NCI-H146 (cell line): ENCODE data around the gene DOCK8.
"Not testable (repeated sequence)": the region's sequence is repeated elsewhere in the genome, so short reads cannot be mapped to it uniquely, and the experiment has no call there.

Source experiments
- DNase-seq: peaks from one replicate; lab custom pipeline; 2025; lab: John Stamatoyannopoulos, UW

Gene DOCK8

DNA sequence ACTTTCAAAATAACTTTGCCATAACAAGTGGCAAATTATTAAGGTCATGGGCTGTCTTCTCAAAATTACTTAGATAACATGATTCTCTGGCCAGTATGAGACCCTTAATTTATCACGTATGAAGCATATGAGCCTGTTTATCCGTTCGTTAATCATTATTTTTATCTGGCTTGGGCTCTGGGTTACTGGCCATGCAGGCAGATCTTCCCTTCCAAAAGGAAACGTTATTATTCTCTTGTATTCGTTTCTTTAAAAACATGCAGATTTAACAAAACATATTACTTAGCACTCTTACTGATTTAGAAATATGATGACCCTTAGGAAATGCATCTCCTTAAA lies 148.6 kb downstream of the DOCK8 start:
- no peak for DNase-seq

- no peak for DNase-seq
Measured at GRCh38 chr9:365436-365835, 150.8 kb downstream of the DOCK8 start.

GRCh38 chr9:366620-367019 lies 152.0 kb downstream of the DOCK8 start:
- no peak for DNase-seq

DNA sequence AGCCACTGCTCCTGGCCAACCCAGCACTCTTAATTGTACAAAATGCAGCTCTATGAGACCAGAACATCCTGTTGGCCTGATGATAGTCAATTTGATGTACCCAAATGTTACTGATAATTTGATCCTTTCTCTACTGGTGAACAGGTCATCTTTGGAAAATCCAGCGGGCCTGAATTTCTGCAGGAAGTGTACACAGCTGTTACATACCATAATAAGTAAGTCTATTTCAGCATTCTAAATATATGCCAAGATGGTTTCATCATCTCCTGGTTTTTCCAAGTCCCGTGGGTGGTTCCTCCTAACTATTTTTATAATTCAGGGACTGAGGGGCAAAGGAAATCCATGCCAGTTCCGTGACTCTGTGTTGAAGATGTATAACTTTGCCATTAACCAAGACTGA lies 155.4 kb downstream of the DOCK8 start:
- no peak for DNase-seq

DNA sequence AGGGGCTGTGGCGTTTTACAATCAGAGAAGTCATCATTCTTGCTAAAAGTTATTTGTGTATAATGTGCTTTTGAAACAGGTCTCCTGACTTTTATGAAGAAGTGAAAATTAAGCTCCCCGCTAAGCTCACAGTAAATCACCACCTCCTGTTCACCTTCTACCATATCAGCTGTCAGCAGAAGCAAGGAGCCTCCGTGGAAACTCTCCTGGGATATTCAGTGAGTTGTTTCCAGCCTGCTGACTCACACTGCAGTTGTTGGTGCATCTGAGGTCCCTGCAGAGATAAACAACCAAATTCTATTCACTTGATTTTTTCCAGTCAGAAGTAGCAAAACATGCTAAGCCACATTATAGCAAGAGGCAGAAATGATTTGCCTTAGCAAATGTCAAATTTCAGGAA lies 156.7 kb downstream of the DOCK8 start:
- no peak for DNase-seq

DNA sequence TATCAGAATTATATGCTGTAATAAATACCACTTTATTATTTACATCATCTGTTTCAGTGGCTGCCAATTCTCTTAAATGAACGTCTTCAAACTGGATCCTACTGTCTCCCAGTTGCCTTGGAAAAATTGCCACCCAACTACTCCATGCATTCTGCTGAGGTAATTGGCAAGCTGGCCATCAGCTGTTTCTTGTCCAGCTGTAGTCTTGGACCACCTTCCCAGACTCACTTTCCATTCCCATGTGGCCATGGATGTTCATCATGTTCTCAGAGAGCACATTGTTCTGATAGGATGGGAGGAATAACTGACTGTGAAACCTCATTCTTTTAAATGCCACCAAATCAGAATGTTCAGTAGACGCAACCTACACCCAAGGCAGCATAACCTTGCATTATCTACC lies 157.5 kb downstream of the DOCK8 start:
- DNase-seq: no peak

DNA sequence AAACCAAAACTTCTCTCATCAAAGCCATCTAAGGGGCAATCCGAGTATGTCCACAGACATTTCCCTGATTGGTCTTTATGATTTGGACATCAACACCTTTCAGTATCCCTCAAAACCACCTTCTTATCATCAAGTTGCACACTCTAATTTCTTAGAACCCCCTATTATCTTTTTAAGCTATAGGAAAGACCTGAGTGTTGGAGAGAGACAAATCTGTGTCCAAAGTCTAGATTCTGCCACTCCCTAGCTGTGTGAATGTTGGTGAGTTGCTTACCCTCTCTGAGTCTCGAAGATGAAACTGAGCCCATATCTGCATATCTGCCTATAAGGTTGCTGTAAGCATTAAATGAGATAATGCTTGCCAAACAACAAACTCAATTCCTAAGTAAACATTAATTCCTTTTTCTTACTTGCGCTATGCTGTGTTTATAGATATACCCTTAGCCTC lies 159.1 kb downstream of the DOCK8 start:
- no peak for DNase-seq

GRCh38 chr9:374736-375135 lies 160.1 kb downstream of the DOCK8 start:
- DNase-seq: no peak

DNA sequence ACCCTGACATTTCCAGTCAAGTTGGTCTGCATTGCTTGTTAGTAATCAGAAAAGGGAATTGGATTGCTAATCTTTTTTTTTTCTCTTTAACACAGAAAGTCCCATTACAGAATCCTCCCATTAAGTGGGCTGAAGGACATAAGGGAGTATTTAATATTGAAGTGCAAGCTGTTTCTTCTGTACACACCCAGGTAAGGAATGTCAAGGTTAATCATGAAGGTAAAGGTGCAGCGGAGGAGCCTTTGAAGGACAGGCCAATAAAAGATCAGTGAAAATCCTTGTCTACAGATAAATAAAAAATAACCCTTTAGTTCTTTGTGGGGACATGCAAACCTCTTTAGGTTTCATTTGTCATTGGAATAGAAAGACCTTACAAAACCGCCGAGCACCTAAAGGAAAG lies 161.4 kb downstream of the DOCK8 start:
- DNase-seq: no peak

GRCh38 chr9:378263-378662 lies 163.6 kb downstream of the DOCK8 start:
- no peak for DNase-seq

- DNase-seq: no peak
Measured at GRCh38 chr9:382383-382782, 167.7 kb downstream of the DOCK8 start.

DNA sequence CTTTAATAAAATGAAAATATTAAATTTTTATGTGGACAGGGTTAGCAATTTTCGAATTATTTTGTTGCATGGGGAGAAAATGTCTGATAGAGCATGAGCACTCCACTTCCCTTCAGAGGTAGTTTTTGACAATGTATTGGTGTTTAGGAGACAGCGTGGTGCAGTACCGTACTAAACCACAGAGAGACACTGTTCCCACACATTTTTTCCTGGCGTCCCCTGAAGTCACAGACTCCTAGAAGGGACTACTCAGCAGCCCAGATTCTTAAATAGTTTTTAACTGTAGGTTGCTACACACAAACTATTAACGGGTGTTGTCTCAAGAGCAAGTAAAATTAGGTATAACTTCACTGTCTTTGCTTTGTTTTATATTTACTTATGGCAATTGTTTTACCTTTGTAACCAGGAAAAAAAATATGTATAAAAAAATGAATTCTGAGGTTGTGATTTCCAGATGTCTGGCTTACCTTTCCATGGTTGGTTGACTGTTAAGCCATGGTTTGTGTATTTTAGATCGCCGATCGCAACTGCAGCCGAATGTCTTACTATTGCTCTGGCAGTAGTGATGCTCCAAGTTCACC lies 171.2 kb downstream of the DOCK8 start:
- DNase-seq: no peak

- no peak for DNase-seq
Measured at GRCh38 chr9:389159-389558, 174.5 kb downstream of the DOCK8 start.

DNA sequence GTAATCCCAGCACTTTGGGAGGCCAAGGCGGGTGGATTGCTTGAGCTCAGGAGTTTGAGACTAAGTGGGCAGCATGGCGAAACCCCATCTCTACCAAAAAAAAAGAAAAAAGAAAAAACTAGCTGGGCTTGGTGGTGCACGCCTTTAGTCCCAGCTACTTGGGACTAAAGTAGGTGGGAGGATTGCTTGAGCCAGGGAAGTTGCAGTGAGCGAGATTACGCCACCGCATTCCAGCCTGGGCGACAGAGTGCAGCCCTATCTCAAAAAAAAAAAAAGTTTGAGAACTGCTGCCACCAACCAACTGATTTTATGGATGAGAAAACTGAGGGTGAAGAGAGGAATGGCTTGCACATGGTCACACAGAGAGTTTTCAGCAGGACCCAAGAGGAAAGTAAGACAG lies 175.1 kb downstream of the DOCK8 start:
- DNase-seq: no peak

GRCh38 chr9:392077-392804 lies 177.6 kb downstream of the DOCK8 start:
- DNase-seq: no peak

DNA sequence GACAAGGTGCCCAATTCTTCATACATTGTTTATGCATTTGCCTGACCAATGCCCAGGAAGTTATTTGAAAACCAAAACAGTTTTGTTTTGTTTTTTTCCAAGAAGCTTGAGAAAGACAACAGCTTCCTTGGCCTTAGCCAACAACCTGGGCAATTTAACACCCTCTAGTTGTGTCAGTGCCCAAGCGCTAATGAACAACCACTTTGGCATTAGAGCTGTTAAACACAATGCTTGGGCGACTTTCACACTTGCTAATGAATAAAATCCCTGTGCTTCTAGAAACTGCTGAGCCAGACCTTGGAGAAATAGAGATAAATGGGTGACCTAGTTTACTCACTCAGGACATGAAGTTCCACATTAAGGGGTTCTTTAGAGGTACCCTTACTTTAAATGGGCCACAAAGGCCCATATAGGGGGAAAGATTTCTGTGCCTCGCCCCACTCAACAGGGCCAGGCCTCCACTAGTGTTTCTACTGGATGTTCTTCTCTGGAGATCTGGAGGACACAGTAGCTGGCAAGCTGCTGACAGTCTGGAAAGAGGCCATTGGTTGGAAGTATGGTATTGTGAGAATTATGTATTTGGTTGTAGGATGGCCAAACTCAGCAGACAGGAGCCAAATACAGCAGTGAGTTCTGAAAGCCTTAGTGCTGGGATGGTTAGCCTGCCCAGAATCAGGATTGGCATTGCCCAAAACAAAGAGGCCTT lies 179.8 kb downstream of the DOCK8 start:
- no peak for DNase-seq

- no peak for DNase-seq
Measured at GRCh38 chr9:396396-396795, 181.7 kb downstream of the DOCK8 start.

DNA sequence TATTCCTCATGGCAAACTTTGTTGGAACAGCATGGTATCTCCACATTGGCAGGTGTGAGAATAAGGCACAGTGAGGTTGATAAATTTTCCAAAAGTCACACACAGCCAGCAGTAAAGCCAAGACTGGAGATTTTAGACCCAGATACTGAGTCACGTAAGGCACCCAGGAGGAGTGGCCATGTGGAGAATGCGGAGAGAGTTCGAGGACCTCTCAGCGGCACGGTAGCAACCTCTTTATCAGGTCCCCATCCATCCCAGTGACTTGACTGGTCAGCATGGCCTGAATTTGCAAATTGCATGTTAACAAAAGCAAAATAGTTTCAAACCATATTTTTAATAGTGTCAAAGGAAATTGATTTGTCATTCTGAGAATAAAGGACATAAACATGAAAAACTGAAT lies 183.4 kb downstream of the DOCK8 start:
- DNase-seq: no peak

DNA sequence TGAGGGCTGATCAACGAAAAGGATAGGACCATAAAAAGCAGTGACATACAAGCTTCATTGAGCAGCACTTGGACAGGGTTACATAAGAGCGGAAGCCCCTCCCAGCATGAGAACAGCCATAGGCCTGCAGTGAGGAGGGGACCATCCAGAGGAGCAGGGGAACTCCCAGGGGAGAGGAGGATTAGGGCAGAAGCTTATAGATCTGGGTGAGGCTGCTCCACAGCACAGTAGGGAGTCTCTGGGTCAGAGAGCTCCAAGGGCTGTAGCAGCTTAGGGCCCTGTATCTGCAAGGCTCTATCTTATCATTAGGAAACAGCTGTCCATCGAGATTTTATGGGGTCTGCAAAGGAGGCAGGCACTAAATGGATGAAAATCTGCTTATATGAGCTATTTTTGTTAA lies 186.6 kb downstream of the DOCK8 start:
- no peak for DNase-seq

DNA sequence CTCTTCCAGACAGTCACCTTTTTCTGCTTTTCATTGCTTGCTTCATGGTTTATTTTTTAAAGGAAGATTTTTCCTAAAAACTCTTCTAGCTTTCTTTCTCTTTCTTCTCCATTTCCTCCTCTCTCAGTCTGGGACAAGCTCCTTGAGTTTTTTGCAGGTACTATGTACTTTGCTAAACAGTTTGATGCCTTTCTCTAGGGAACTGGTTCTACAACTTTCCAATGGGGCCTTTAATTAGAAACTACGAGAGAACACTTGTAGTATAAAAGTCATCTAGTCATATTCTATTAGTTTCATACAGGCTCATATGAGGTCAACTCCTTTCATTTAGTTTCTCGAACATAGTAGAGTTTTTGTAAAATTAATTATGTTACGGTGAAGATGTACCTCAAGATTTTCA lies 189.6 kb downstream of the DOCK8 start:
- DNase-seq: no peak

- DNase-seq: no peak
Measured at GRCh38 chr9:405341-405740, 190.7 kb downstream of the DOCK8 start.

GRCh38 chr9:406886-407654 lies 192.4 kb downstream of the DOCK8 start:
- DNase-seq: no peak

DNA sequence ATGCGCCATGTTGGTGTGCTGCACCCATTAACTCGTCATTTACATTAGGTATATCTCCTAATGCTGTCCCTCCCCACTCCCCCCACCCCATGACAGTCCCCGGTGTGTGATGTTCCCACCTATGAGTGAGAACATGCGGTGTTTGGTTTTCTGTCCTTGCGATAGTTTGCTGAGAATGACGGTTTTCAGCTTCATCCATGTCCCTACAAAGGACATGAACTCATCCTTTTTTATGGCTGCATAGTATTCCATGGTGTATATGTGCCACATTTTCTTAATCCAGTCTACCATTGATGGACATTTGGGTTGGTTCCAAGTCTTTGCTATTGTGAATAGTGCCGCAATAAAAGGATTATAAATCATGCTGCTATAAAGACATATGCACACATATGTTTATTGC lies 195.0 kb downstream of the DOCK8 start:
- DNase-seq: not testable (repeated sequence)
